GM19324 (cell line): ENCODE data around the gene GLRB.
"Not testable (repeated sequence)": the region's sequence is repeated elsewhere in the genome, so short reads cannot be mapped to it uniquely, and the experiment has no call there.

ENCODE experiments used
- ATAC-seq: cut with Tn5 transposase; IDR thresholded peaks from one replicate; pipeline ENCODE4 v1.9.1; 2021; ENCODE audit warnings: mild to moderate bottlenecking, moderate library complexity; ENCODE audit not compliant: unreplicated experiment, low FRiP score

GLRB gene

GRCh38 chr4:157121401-157121800 is 45.5 kb downstream of the GLRB start:
- no peak for ATAC-seq

GRCh38 chr4:157127571-157127970 is 51.6 kb downstream of the GLRB start:
- ATAC-seq, result no peak

- ATAC-seq, result no peak
Observed at GRCh38 chr4:157128395-157128794, 52.4 kb downstream of the GLRB start.

DNA sequence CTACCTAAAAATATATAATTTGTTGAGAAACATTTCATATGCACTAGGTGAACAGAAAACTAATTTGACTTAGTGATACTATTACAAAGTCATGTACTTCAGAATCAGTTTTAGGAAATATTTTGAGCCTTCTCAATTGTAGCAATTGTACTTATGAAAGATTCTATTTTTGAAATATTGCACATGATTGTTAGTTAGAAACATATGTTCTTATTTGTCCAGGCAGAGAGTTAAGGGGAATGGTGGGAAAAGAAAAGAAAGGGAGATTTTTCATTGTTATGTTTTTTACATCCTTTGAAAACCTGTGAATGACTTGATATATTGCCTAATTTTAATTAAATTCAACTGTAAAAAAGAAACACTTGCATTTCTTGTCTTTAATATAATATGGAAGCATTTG is 66.0 kb downstream of the GLRB start:
- no peak for ATAC-seq

- no peak for ATAC-seq
Observed at GRCh38 chr4:157143369-157143768, 67.4 kb downstream of the GLRB start.

GRCh38 chr4:157151711-157152110 is 75.8 kb downstream of the GLRB start:
- no peak for ATAC-seq

GRCh38 chr4:157165935-157166610 is 90.1 kb downstream of the GLRB start:
- ATAC-seq, result no peak

GRCh38 chr4:157170321-157170720 is 94.4 kb downstream of the GLRB start:
- no peak for ATAC-seq

- no peak for ATAC-seq
Observed at GRCh38 chr4:157172011-157172410, 96.1 kb downstream of the GLRB start.

DNA sequence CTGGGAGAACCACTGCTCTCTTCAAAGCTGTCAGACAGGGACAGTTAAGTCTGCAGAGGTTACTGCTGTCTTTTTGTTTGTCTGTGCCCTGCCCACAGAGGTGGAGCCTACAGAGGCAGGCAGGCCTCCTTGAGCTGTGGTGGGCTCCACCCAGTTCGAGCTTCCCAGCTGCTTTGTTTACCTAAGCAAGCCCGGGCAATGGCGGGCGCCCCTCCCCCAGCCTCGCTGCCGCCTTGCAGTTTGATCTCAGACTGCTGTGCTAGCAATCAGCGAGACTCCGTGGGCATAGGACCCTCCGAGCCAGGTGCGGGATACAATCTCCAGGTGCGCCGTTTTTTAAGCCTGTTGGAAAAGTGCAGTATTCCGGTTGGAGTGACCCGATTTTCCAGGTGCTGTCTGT is 104.3 kb downstream of the GLRB start:
- not testable (repeated sequence) for ATAC-seq

DNA sequence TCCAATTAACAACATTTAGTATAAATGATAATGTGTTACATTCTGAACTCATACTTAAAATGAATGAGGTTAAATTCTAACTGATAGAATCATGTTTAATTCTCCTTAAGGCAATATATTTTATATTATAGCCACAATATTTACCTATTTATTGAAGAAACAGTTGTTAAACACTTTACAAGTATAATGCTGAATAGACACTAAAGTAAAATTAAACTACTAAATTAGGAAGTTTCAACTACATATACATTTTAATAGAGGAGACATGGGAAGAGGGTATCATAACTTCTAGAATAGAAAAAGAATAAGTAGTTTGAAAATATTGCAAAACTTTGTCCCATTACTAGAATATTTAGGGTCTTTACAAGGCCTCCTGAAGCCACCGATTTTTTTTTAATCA is 108.3 kb downstream of the GLRB start:
- no peak for ATAC-seq

- ATAC-seq, result no peak
Observed at GRCh38 chr4:157185363-157185762, 109.4 kb downstream of the GLRB start.

- ATAC-seq, result no peak
Observed at GRCh38 chr4:157195374-157195773, 119.4 kb downstream of the GLRB start.

DNA sequence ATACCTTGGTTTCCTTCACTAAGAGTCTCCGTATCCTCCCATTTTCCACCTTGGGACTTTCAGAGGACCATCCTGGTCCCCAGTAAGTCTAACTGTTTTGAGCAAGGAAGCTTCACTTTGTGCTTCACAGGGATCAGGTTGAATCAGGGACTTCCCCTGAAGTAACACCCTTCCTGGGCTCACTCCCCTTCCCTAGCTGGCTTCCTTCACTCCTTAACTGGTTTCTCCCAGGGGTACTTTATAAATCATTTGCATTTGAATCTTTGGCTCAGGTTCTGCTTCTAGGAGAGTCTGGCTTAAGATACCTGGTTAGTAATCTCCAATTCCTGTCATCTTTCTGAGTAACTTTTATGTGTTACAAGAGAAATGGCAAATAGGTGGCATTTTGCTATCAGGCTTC is 120.1 kb downstream of the GLRB start:
- ATAC-seq, result no peak

GRCh38 chr4:157204634-157205244 is 128.8 kb downstream of the GLRB start:
- ATAC-seq, result no peak

- ATAC-seq, result no peak
Observed at GRCh38 chr4:157217708-157218107, 141.8 kb downstream of the GLRB start.

- ATAC-seq, result no peak
Observed at GRCh38 chr4:157219711-157220370, 143.9 kb downstream of the GLRB start.

DNA sequence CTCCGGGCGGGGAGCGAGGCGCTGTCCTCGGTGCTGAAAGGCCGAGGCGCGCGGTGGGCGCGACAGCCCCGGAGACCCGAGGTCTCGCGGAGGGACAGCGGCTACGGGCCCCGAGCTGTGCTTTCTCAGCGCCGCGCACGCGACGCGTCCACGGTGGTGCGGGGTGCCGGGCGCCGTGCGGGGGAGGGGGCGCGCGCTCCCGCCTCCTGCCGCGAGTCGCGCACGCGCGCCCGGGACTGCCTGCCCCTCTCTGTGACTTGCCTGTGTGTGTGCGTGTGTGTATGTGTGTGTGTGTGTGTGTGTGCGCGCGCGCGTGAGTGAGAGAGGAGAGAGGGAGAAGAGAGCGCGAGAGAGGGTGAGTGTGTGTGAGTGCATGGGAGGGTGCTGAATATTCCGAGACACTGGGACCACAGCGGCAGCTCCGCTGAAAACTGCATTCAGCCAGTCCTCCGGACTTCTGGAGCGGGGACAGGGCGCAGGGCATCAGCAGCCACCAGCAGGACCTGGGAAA is 144.5 kb downstream of the GLRB start, which contains the start of gene GRIA2:
GRIA2 (plus strand) TSS at position 358 of the 511 bp plus-strand sequence. CDS start 315 bp downstream, outside the sequence.
- ATAC-seq, result no peak

DNA sequence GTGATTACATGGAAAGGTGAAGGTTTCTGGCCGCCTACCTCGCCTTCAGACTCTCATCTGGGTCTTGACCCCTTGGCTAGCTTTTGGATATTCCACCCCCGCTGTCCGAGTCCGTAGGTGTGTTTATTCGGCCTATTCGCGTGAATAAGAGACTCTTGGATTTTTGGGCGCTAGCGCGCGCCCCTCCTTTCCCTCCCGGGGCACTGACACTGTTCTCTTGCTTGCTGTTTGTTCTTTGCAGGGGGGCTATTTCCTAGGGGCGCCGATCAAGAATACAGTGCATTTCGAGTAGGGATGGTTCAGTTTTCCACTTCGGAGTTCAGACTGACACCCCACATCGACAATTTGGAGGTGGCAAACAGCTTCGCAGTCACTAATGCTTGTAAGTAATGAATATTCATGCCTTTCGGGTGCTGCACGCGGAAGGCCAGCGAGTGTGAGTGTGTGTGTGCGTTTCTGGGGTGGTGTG is 145.5 kb downstream of the GLRB start:
- ATAC-seq, result no peak
